ENCODE measurements around the gene COL4A2. TPM values are rescaled to one million over a fixed set of nuclear protein-coding genes. Genes with fewer than 3 reads are reported as not detected.

The COL4A2 gene
- total RNA-seq, 2 donors from 2014 or later, result 999 to 1,135 TPM

DNA sequence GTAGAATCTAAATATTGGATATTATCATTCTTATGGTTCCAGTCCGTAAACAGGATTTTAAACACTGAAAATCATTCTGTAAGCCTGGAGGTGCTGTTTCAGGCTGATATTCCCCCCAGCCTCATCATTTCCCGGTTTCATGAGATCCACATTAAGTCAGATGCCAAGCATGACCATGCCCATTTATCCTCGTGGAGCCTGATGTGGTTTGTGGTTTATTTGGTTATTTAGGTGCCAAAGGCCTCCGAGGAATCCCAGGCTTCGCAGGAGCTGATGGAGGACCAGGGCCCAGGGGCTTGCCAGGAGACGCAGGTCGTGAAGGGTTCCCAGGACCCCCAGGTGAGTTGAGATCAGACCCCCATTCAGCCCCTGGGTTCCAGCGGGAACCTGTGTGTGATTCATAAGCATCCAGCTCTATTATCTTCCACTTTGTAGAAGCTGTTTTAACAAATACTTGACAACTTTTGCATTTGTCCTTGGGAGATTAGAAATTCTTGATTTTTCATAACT, 162.0 kb downstream of the COL4A2 start:
- H3K36me3 ChIP-seq, result peaks cover 92% of the 10 kb centered on the region
- no peak overlapping the region for H3K27ac ChIP-seq

DNA sequence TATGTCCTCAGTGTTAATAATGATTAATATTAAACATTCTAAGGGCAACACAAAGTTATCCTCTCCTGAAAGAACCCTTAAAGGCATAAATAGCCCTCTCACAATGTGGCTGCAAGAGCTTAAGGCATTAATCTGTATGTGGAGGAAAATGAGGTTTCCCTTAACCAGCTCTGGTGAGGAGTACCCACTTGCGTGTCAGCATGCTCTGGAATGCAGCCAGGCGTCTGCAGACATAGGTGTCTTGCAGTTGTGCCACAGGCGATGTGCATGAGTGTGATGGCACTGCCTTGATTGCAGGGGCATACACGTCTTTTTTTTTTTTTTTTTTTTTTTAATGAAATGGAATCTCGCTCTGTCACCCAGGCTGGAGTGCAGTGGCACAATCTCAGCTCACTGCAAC, 162.5 kb downstream of the COL4A2 start:
- no peaks in the 10 kb centered on the region for H3K4me1 ChIP-seq (ENCODE audit: control insufficient read depth in 1 of 2, low read depth in 2 of 2)
- DNase-seq (ENCODE audit: low spot score) (no peak), ATAC-seq (ENCODE audit: insufficient number of reproducible peaks, low FRiP score, low read depth) (no peak)
- H3K4me3 ChIP-seq, result no peak overlapping the region
- TF ChIP-seq, protein P1, sequence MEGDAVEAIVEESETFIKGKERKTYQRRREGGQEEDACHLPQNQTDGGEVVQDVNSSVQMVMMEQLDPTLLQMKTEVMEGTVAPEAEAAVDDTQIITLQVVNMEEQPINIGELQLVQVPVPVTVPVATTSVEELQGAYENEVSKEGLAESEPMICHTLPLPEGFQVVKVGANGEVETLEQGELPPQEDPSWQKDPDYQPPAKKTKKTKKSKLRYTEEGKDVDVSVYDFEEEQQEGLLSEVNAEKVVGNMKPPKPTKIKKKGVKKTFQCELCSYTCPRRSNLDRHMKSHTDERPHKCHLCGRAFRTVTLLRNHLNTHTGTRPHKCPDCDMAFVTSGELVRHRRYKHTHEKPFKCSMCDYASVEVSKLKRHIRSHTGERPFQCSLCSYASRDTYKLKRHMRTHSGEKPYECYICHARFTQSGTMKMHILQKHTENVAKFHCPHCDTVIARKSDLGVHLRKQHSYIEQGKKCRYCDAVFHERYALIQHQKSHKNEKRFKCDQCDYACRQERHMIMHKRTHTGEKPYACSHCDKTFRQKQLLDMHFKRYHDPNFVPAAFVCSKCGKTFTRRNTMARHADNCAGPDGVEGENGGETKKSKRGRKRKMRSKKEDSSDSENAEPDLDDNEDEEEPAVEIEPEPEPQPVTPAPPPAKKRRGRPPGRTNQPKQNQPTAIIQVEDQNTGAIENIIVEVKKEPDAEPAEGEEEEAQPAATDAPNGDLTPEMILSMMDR (IDR thresholded peaks at IDR 0.05), result no peak
- no peaks in the 10 kb centered on the region for H3K27me3 ChIP-seq (replicated peaks; ENCODE audit: insufficient read depth)
- H3K36me3 ChIP-seq, result peaks cover 91% of the 10 kb centered on the region
- no peak overlapping the region for H3K27ac ChIP-seq
- H3K9me3 ChIP-seq, result no peaks in the 10 kb centered on the region

More for the DNA sequence above, 162.0 kb downstream of the COL4A2 start:
- no peak overlapping the region for H3K4me3 ChIP-seq
- ATAC-seq (ENCODE audit: insufficient number of reproducible peaks, low FRiP score, low read depth), result no peak
- H3K4me1 ChIP-seq (ENCODE audit: control insufficient read depth in 1 of 2, low read depth in 2 of 2), result no peaks in the 10 kb centered on the region
- TF ChIP-seq, protein P1 (IDR thresholded peaks at IDR 0.05), result no peak
- no peak for DNase-seq (ENCODE audit: low spot score)
- H3K27me3 ChIP-seq (replicated peaks; ENCODE audit: insufficient read depth), result no peaks in the 10 kb centered on the region
- H3K9me3 ChIP-seq, result no peaks in the 10 kb centered on the region

DNA sequence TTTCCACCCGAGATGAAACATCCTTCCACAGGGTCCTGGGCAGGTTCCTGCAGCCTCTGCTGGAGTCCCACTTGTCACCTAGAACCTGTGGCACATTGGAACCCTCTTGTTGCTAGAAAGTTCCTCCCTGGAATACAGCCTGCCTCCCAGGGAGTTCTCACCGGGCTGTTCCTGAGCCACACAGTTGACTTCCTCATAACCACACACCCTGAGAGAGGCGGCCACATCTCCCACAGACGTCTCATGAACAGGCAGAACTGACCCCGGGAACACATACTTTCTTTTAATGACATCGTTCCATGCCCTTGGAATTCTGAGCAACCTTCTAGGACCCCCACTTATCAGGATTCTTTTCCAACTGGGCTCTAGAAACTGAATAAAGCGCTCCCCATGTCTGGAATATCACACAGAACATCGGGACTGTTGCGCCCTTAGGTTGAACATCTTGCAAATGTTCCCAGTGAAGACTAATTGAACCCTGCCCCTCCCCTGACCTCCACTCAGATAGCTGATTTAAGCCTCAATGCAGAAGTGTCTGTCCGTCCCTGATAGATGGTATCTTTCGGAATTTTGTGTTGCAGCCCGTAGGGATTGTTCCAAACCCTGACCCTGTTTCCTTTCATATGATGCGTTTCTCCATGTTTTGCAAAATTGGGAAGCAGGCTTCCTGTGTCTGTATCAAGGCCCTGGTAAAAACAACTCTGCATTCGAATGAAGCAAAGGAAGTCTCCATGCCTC, 163.4 kb downstream of the COL4A2 start:
- DNase-seq (ENCODE audit: low spot score), result no peak
- Histone ChIP-seq H3K9me3 (no peaks in the 10 kb centered on the region), H3K4me3 (no peak overlapping the region), H3K4me1 (ENCODE audit: control insufficient read depth in 1 of 2, low read depth in 2 of 2) (no peaks in the 10 kb centered on the region), H3K27ac (no peak overlapping the region), H3K27me3 (replicated peaks; ENCODE audit: insufficient read depth) (no peaks in the 10 kb centered on the region), H3K36me3 (peaks cover 90% of the 10 kb centered on the region)
- TF ChIP-seq, protein P1 (IDR thresholded peaks at IDR 0.05), result no peak
- ATAC-seq (ENCODE audit: insufficient number of reproducible peaks, low FRiP score, low read depth), result no peak

DNA sequence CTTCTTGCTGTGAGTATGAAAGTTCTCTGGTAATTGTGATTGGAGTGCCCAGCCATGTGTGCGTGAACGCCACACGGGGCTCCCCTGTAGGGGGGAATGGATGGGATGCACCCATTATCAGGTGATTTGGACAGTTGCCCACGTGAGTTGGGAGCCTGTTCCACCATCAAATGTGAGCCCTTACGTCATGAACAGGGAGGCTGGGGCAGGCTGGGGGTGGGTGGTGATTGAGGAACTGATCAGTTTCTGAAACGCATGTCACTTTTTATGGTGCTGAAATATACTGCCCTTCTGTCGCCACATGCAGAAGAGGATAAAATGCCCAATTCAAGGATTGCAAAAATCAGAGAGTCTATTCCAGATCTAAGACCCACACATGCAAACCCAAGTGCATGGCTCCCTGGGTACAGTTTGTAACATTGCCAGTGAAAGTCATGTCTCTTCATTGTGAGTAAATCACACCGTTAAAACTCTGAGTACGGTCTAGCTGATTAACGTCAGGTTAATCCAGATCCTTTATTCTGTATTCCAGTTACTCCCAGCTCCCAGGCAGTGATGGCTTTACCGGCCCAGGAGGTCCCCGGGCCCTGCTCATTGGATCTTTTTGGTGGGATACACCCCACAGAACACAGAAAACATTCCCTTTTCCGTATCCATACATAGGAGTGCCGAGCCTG, 164.2 kb downstream of the COL4A2 start:
- no peaks in the 10 kb centered on the region for H3K27me3 ChIP-seq (replicated peaks; ENCODE audit: insufficient read depth)
- TF ChIP-seq, protein P1 (IDR thresholded peaks at IDR 0.05), result no peak
- ATAC-seq (ENCODE audit: insufficient number of reproducible peaks, low FRiP score, low read depth) (no peak), DNase-seq (ENCODE audit: low spot score) (no peak)
- no peaks in the 10 kb centered on the region for H3K4me1 ChIP-seq (ENCODE audit: control insufficient read depth in 1 of 2, low read depth in 2 of 2)
- peaks cover 90% of the 10 kb centered on the region for H3K36me3 ChIP-seq
- no peaks in the 10 kb centered on the region for H3K9me3 ChIP-seq
- H3K4me3 ChIP-seq, result no peak overlapping the region
- no peak overlapping the region for H3K27ac ChIP-seq

DNA sequence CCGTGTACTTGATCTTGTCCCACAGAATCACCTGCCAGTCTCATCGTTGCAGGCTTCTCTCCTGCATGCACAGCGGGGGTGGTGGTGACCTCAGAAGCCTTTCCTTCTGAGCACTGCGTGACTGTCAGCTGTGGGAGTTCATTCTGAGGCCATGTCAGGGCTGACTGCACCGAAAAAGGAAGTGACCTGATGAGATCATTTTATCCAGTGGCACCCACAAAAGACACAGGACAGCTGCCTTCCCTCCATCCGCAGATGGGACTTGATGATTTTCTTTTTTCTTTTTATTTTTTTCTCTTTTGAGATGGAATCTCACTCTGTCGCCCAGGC, 164.7 kb downstream of the COL4A2 start:
- Histone ChIP-seq H3K4me3 (no peak overlapping the region), H3K27me3 (replicated peaks; ENCODE audit: insufficient read depth) (no peaks in the 10 kb centered on the region), H3K4me1 (ENCODE audit: control insufficient read depth in 1 of 2, low read depth in 2 of 2) (no peaks in the 10 kb centered on the region), H3K9me3 (no peaks in the 10 kb centered on the region), H3K36me3 (peaks cover 89% of the 10 kb centered on the region), H3K27ac (no peak overlapping the region)
- TF ChIP-seq, protein P1 (IDR thresholded peaks at IDR 0.05), result no peak
- ATAC-seq (ENCODE audit: insufficient number of reproducible peaks, low FRiP score, low read depth) (no peak), DNase-seq (ENCODE audit: low spot score) (no peak)
